GM18861 (cell line): ENCODE data around the gene FASLG.
"Not testable (repeated sequence)": the region's sequence is repeated elsewhere in the genome, so short reads cannot be mapped to it uniquely, and the experiment has no call there.

Experiments used
- ATAC-seq: cut with Tn5 transposase; IDR thresholded peaks from one replicate; pipeline ENCODE4 v1.9.1; 2021; ENCODE audit not compliant: unreplicated experiment

Gene FASLG

GRCh38 chr1:172658871-172659453 is at the start of gene FASLG:
FASLG (plus strand) TSS chr1:172659103; CDS start chr1:172659202, 99 bp downstream.
- ATAC-seq = no peak

- ATAC-seq = no peak
Measured at GRCh38 chr1:172609528-172609927, 49.4 kb upstream of the FASLG start.

GRCh38 chr1:172612478-172612877 is 46.4 kb upstream of the FASLG start:
- ATAC-seq = no peak

DNA sequence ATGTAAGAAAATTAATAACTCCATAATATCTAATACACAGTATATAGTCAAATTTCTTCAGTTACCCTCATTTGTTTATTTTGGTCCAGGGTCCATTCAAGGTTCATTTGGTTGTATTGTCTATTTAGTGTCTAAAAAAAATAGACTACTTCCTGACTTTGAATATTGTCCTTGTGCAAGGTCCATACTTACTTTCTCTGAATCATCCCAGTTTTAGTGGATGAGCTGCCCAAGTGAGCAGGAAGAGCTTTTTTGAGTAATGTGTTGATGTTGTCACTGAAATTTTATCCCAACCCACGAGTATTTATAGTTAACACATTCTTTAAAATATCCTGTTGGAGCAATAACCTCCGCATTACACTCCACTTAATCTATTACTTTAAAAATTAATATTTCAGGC is 45.6 kb upstream of the FASLG start:
- no peak for ATAC-seq

- ATAC-seq = no peak
Measured at GRCh38 chr1:172616195-172616594, 42.7 kb upstream of the FASLG start.

DNA sequence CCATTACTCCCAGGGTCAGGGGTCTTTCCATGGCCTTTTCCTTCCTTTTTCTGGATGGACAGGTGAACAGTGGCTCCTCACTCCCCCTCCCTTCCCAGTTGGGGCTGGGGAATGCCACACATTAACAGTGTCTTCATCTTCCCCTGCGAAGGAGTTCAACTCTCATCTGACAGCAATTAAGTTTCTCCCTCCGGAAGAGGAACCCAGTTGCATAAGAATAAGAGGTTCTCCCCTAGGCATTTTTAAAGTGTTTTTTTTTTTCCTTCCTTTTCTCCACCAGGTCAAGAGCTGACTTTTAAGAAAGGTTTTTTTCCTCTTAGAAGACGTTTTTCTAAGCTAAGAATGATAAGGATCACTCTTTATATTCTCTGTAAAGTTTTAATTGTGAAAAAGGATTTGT is 42.3 kb upstream of the FASLG start:
- ATAC-seq = no peak

DNA sequence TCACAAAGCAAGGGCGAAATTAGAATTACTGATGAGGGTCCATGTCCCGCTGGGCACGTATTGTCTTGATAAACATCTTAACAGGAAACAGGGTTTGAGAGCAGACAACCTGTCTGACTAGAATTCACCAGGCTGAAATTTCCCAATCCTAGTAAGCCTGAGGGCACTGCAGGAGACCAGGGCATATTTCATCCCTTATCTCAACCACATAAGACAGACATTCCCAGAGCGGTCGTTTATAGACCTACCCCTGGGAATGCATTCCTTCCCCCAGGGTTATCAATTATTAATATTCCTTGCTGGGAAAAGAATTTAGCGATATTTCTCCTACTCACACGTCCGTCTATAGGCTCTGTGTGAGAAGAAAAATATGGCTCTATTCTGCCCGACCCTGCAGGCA is 38.3 kb upstream of the FASLG start:
- ATAC-seq = not testable (repeated sequence)

DNA sequence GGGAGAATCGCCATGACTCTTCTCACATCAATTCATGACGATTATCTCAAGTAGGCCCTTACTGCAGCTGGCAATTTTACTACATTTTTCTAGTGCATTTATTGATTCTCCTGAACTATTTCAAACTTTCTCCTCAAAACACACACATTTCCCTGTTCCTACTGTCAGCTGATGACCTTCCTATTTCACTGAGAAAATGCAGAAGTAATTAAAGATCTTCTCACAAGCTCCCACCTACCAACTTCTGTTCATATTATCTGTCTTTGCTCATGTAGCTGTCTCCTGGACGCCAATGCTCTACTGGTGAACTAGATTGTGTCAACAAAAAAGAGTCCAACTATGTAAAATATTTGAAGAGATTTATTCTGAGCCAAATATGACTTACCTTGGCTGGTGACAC is 36.4 kb upstream of the FASLG start:
- ATAC-seq = no peak

DNA sequence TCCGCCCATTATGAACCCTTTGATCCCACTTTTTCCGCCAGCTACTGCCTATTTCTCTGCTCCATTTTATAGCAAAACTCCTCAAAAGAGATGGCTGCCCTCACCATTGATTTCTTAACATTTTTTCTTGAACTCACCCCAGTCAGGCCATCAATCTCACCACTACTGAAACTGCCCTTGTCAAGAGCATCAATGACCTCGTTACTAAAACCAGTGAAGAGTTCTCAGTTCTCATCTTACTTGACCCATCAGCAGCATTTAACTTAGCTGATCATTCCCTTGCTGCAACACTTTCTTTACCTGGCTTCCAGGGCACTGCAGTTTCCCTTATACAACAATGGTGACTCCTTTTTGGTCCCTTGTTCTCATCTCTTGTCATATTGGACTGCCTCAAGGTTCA is 35.2 kb upstream of the FASLG start:
- ATAC-seq = no peak

DNA sequence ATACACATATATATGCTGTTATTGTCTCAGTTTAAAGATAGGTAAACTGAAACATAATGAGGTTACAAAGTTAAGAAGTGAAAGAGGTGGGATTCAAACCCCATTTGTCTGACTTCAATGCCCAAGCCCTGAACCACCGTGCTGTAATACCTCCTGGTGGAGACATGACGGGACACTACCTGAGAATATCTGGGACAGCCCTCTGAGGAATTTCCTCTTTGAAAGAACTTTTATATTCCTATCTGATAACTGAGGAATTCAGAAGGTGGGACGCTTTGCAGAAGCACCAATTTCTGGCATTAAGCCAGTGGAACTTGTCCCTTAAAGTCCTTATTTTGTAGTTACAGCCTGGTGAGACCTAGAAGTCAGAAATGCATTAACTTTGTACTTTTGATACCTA is 32.1 kb upstream of the FASLG start:
- no peak for ATAC-seq

- ATAC-seq = no peak
Measured at GRCh38 chr1:172627702-172628101, 31.2 kb upstream of the FASLG start.

DNA sequence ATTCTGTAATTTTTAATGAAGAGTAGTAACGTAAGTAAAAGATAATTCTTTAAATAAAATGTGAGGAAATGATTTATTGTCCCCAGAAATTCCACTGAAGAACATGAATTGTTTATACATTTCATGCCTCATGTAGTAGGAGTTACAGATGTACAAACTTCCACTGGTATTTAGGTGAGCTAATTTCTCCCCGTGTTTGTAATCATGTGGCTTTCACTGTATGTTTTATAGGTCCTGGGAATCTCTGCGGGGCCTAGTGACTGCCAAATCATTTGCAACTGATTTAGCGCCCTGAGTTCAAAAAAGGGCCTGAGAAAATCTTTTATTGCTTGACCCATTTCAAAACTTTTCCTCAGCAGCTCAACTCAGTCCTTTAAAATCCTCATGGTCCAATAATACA is 30.5 kb upstream of the FASLG start:
- ATAC-seq = no peak

DNA sequence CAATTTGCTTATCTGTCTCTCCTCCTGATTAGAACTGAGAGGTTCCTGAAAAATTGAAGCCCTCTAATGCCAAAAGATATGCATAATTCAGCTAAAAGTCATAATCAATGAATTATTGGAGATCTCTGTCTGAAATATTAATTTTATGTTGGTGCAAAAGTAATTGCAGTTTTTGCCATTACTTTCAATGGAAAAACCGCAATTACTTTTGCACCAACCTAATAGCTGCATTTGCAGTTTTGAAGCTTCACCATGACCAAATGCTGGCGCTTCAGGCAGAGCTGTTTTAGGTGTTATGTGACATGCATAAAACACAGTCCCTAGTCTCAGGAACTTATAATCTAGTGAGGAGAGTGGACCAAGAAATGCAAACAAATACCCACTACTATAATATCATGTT is 29.7 kb upstream of the FASLG start:
- no peak for ATAC-seq

DNA sequence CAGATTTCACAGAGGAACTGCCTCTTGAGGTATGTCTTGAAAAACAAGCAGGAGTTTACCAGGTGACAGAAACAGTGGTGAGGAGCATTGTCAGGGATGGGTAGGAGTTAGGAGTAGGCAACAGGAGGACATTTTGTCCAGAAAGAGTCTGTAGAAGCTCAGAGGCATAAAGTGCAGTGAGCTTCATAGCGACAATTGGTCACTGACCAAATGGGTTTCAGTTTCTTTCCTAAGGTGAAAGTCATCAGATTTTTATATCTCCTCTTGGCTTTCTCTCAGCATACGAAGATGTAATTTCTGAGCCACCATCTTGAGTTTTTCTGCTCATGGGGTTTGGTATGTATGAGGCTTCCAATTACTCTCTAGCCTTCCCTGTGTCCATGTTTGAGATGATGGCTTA is 29.3 kb upstream of the FASLG start:
- no peak for ATAC-seq

- ATAC-seq = no peak
Measured at GRCh38 chr1:172630056-172630818, 28.7 kb upstream of the FASLG start.

DNA sequence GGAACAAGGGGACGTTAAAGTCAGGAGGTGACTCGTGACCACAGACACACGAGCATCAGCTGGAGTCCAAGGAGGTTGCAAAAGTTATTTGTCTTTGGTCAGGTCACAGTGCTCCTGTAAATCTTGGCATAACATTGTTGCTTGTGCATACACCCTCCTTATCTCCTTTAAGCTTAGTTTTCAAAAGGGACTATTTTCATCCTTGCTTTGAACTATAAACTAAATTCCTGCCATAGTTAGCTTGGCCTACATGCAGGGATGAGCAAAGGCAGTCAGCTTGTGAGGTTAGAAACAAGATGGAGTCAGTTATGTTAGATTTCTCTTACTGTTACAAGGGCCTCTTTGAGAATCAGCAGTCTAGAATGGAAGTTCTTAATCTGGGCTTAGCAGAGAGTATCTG is 28.0 kb upstream of the FASLG start:
- no peak for ATAC-seq

DNA sequence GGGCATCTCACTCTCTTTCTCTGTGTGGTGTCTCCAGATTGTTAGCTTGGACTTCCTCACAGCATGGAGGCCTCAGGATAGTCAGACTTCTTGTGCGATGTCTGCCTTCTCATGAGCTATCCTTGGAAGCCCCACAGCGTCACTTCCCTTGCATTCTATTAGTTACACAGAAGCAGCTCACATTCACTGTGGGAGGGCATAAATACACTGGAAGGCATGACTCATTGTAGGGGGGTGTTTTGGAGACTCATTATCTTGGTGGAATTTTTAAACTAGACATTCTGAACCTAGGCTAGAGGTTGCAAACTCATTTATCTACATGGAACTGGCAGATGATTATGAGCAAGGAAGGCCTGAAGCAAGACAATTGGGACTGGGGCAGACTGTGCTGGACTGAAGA is 21.4 kb upstream of the FASLG start:
- no peak for ATAC-seq

DNA sequence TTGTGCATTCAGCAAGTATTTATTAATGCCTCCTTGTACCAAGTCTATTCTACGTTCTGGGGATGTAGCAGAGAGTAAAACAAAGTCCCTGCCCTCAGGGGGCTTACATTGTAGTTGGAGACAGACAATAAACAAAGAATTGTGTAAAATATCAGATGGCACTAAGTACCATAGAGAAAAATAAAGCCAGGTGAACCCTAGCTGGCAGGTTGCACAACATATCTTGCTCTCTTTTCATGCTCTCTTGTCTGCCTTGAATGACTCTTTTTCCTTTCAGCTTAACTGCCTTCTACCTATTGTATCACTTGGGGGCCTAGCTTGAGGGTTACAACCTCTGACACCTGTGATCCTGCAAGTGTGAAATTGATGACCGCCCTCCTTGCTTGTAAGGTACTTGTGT is 20.7 kb upstream of the FASLG start:
- no peak for ATAC-seq

GRCh38 chr1:172638885-172639831 is 19.7 kb upstream of the FASLG start:
- no peak for ATAC-seq

DNA sequence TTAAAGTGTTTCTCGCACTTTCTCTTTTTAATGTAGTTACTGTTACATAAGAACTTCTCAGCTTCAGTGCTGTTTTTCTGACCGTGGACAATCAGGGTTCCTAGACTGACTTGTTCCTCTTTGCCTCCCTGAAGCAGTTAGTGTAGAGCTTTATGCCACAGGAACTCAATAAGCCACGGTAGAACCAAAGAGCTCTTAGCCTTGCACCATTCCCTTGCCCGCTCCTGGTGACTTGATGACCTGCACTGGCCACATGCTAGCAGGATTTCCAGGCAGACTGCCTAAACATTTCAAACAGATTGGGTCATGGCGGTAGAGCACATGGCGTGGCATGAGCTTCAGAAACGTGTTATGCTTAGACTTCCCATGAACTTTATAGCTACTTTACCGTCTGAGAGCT is 18.8 kb upstream of the FASLG start:
- ATAC-seq = no peak

DNA sequence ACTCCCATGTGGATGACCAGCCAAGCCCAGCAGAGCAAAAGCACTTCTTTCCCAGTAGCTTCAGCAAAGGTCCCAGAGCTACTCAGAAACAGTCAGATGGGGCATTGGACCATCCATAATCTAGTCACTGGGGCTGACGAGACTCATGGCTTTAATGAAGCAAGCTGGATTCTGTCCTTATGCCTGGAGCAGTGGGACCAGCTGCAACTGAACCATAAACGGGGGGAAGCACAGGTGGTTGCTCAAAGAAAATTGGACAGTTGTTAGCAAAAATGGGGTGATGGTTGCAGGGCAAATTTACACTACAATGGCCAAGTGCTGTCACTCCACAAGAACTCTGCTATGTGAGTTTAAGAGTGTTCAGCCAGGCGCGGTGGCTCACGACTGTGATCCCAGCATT is 17.4 kb upstream of the FASLG start:
- no peak for ATAC-seq

DNA sequence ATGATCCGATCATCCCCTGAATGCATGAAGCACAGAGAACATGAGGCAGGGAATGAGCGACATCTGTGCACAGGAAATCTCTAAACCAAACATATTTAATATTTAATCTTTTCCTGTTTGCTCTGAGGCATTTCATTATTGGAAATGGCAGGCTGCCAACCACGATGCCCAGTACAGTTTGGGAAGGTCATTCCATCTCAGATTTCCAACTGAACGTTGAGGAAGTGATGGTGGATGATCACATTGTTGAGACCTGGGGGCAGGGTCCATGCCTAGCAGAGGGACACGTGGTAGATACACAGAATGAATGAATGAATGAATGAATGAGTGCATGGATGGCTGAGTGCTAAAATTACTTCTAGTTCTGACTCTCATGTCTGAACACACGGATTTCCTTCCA is 15.9 kb upstream of the FASLG start:
- ATAC-seq = no peak
